HFFc6 (cell line): ENCODE results near the gene SKAP1. TPM values are rescaled to one million over a fixed set of nuclear protein-coding genes. Genes with fewer than 3 reads are reported as not detected.

ENCODE experiments used
- DNase-seq: peaks from one replicate; pipeline ENCODE4 v3.0.0-alpha.2; 2018
- H3K27ac Mint-ChIP-seq: 2 replicates; pipeline ENCODE4 v1.8.0; 2020; ENCODE audit warnings: mild to moderate bottlenecking, mixed read lengths
- H3K27me3 Mint-ChIP-seq: 2 replicates; pipeline ENCODE4 v1.8.0; 2021; ENCODE audit warnings: mild to moderate bottlenecking, moderate library complexity, mixed read lengths; ENCODE audit not compliant: insufficient read depth
- H3K36me3 Mint-ChIP-seq: 2 replicates; pipeline ENCODE4 v1.8.0; 2021; ENCODE audit warnings: low read depth, mixed read lengths
- H3K4me1 Mint-ChIP-seq: 2 replicates; pipeline ENCODE4 v1.8.0; 2020; ENCODE audit warnings: low read depth, mixed read lengths
- H3K4me3 Mint-ChIP-seq: 2 replicates; pipeline ENCODE4 v1.8.0; 2020; ENCODE audit warnings: mild to moderate bottlenecking, moderate library complexity, mixed read lengths
- H3K9me3 Mint-ChIP-seq: 2 replicates; pipeline ENCODE4 v1.8.0; 2020; ENCODE audit warnings: mild to moderate bottlenecking, mixed read lengths
- CTCF ChIP-seq: fragments of 200-600 bp; sonication (generic); IDR thresholded peaks from 2 replicates; pipeline ENCODE4 v1.5.0; 2021; ENCODE audit warnings: antibody characterized with exemption, mild to moderate bottlenecking
- total RNA-seq, 6 experiments: library from RNA; stranded (reverse); fragmentation: NEBNext Ultra II Directional; extraction: Animal tissue kit (Norgen Biotek cat#: 25700); gene quantifications; 2 replicates in 1 of 6; 3 replicates in 5 of 6; pipeline ENCODE4 v1.2.3, GENCODE V29; 2021

The SKAP1 gene
- total RNA-seq, 6 experiments from 2014 or later, result not detected

- peaks cover 20% of the 10 kb centered on the region for H3K27me3 Mint-ChIP-seq
- H3K36me3 Mint-ChIP-seq, result no peaks in the 10 kb centered on the region
- no peaks in the 10 kb centered on the region for H3K9me3 Mint-ChIP-seq
- H3K4me1 Mint-ChIP-seq, result no peaks in the 10 kb centered on the region
- no peak overlapping the region for H3K4me3 Mint-ChIP-seq
- DNase-seq, result no peak
- H3K27ac Mint-ChIP-seq, result no peak overlapping the region
- TF ChIP-seq CTCF, result no peak
Observed at GRCh38 chr17:48301002-48301401, 129.0 kb downstream of the SKAP1 start.

DNA sequence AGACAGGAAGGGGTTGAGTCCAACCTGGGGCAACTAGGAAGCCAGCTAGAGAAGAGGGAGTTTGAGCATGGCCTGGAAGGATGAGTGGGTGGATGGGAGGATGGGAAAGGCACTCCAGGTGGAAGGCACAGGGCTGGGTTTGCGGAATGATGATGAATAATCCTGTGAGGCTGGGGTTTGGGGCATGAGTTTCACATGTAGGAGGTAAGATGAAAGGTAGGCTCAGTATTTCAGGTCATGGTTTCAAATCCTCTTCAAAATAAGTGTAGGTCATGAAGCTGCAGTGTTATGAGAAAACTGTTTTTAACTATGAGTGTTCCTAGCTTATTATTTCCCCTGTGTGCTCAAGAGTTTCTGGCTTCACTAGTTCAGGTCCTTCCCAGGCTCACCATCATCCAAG, 130.3 kb downstream of the SKAP1 start:
- no peaks in the 10 kb centered on the region for H3K36me3 Mint-ChIP-seq
- H3K4me1 Mint-ChIP-seq, result 0 out of 2 replicates have a peak, but pooled peaks cover 6% of the 10 kb centered on the region
- TF ChIP-seq CTCF, result no peak
- H3K9me3 Mint-ChIP-seq, result no peaks in the 10 kb centered on the region
- no peak for DNase-seq
- peaks cover 22% of the 10 kb centered on the region for H3K27me3 Mint-ChIP-seq
- H3K4me3 Mint-ChIP-seq, result no peak overlapping the region
- H3K27ac Mint-ChIP-seq, result no peak overlapping the region

- no peak for DNase-seq
- Mint-ChIP-seq H3K36me3 (no peaks in the 10 kb centered on the region), H3K4me1 (0 out of 2 replicates have a peak, but pooled peaks cover 6% of the 10 kb centered on the region), H3K27me3 (peaks cover 22% of the 10 kb centered on the region), H3K9me3 (no peaks in the 10 kb centered on the region), H3K27ac (no peak overlapping the region), H3K4me3 (no peak overlapping the region)
- TF ChIP-seq CTCF, result no peak
Observed at GRCh38 chr17:48297825-48298224, 132.2 kb downstream of the SKAP1 start.

GRCh38 chr17:48296453-48296852, 133.6 kb downstream of the SKAP1 start:
- TF ChIP-seq CTCF, result no peak
- peaks cover 18% of the 10 kb centered on the region for H3K27me3 Mint-ChIP-seq
- H3K9me3 Mint-ChIP-seq, result no peaks in the 10 kb centered on the region
- no peaks in the 10 kb centered on the region for H3K36me3 Mint-ChIP-seq
- DNase-seq, result no peak
- 0 out of 2 replicates have a peak, but pooled peaks cover 6% of the 10 kb centered on the region for H3K4me1 Mint-ChIP-seq
- no peak overlapping the region for H3K27ac Mint-ChIP-seq
- no peak overlapping the region for H3K4me3 Mint-ChIP-seq

GRCh38 chr17:48295362-48296288, 134.4 kb downstream of the SKAP1 start:
- no peaks in the 10 kb centered on the region for H3K36me3 Mint-ChIP-seq
- TF ChIP-seq CTCF, result no peak
- no peak overlapping the region for H3K4me3 Mint-ChIP-seq
- 0 out of 2 replicates have a peak, but pooled peaks cover 6% of the 10 kb centered on the region for H3K4me1 Mint-ChIP-seq
- H3K9me3 Mint-ChIP-seq, result no peaks in the 10 kb centered on the region
- H3K27ac Mint-ChIP-seq, result no peak overlapping the region
- H3K27me3 Mint-ChIP-seq, result peaks cover 19% of the 10 kb centered on the region
- no peak for DNase-seq
